ENCODE measurements around the gene ZNF460.

GRCh38 chr19:57302020-57302465 is 21.8 kb downstream of the ZNF460 start:
- TF ChIP-seq CTCF (IDR thresholded peaks at IDR 0.05; ENCODE audit: low read length) (no peak), EZH2 (optimal IDR thresholded peaks at IDR 0.05; ENCODE audit: low read depth, low read length) (no peak), EZH2phosphoT487 (IDR thresholded peaks at IDR 0.05; ENCODE audit: low read length) (no peak)
